HG03521 (cell line): Measurements from ENCODE around the gene LRRC4C.

Experiments used
- ATAC-seq: cut with Tn5 transposase; IDR thresholded peaks from one replicate; pipeline ENCODE4 v1.9.1; 2021; ENCODE audit warnings: mild to moderate bottlenecking, moderate library complexity; ENCODE audit not compliant: unreplicated experiment

LRRC4C gene

GRCh38 chr11:40393511-40393910 lies 1065.9 kb downstream of the LRRC4C start:
- ATAC-seq, result no peak

- ATAC-seq, result no peak
These were observed 1067.8 kb downstream of the LRRC4C start for GRCh38 chr11:40391679-40392078.

- no peak for ATAC-seq
These were observed 1071.2 kb downstream of the LRRC4C start for GRCh38 chr11:40388097-40388818.

GRCh38 chr11:40387240-40387980 lies 1072.0 kb downstream of the LRRC4C start:
- ATAC-seq, result no peak

- ATAC-seq, result no peak
These were observed 1074.5 kb downstream of the LRRC4C start for GRCh38 chr11:40384991-40385390.

- ATAC-seq, result no peak
These were observed 1078.0 kb downstream of the LRRC4C start for GRCh38 chr11:40381481-40381880.

- no peak for ATAC-seq
These were observed 1078.6 kb downstream of the LRRC4C start for GRCh38 chr11:40380835-40381234.

- ATAC-seq, result no peak
These were observed 1083.1 kb downstream of the LRRC4C start for GRCh38 chr11:40376331-40376730.

- no peak for ATAC-seq
These were observed 1088.4 kb downstream of the LRRC4C start for GRCh38 chr11:40370821-40371616.

- no peak for ATAC-seq
These were observed 1099.2 kb downstream of the LRRC4C start for GRCh38 chr11:40360206-40360798.

GRCh38 chr11:40354121-40354520 lies 1105.3 kb downstream of the LRRC4C start:
- ATAC-seq, result no peak

- no peak for ATAC-seq
These were observed 1118.5 kb downstream of the LRRC4C start for GRCh38 chr11:40340911-40341310.

- ATAC-seq, result no peak
These were observed 1120.7 kb downstream of the LRRC4C start for GRCh38 chr11:40338739-40339138.

- ATAC-seq, result no peak
These were observed 1121.4 kb downstream of the LRRC4C start for GRCh38 chr11:40338062-40338461.

GRCh38 chr11:40337118-40337517 lies 1122.3 kb downstream of the LRRC4C start:
- no peak for ATAC-seq

- ATAC-seq, result no peak
These were observed 1130.4 kb downstream of the LRRC4C start for GRCh38 chr11:40328890-40329614.

- ATAC-seq, result no peak
These were observed 1136.2 kb downstream of the LRRC4C start for GRCh38 chr11:40323241-40323640.

- no peak for ATAC-seq
These were observed 1137.9 kb downstream of the LRRC4C start for GRCh38 chr11:40321537-40321936.

GRCh38 chr11:40316171-40316570 lies 1143.3 kb downstream of the LRRC4C start:
- ATAC-seq, result no peak

- ATAC-seq, result no peak
These were observed 1144.3 kb downstream of the LRRC4C start for GRCh38 chr11:40315122-40315521.

- ATAC-seq, result no peak
These were observed 1145.1 kb downstream of the LRRC4C start for GRCh38 chr11:40314327-40314726.
